ACC112 (cell line): ENCODE data around the gene LPIN3.

Experiments
- H2AFZ ChIP-seq: fragments of 200-600 bp; sonication (generic); one replicate; pipeline ENCODE4 v1.6.0; 2017; ENCODE audit warnings: antibody characterized with exemption, low read length; ENCODE audit not compliant: unreplicated experiment
- H3K27ac ChIP-seq: fragments of 200-600 bp; sonication (generic); 2 replicates; pipeline ENCODE4 v1.5.1; 2014; ENCODE audit warnings: low read depth, mild to moderate bottlenecking, antibody characterized with exemption, low read length, moderate library complexity
- H3K27me3 ChIP-seq: fragments of 200-600 bp; sonication (generic); 2 replicates; pipeline ENCODE4 v1.6.1; 2014; ENCODE audit warnings: mild to moderate bottlenecking, antibody characterized with exemption, low read length, moderate library complexity, mixed read lengths; ENCODE audit not compliant: insufficient read depth
- H3K36me3 ChIP-seq: fragments of 200-600 bp; sonication (generic); 2 replicates; pipeline ENCODE4 v1.6.1; 2016; ENCODE audit warnings: mild to moderate bottlenecking, antibody characterized with exemption, low read length, moderate library complexity, mixed read lengths; ENCODE audit not compliant: insufficient read depth
- H3K4me1 ChIP-seq: fragments of 200-600 bp; sonication (generic); one replicate; pipeline ENCODE4 v1.6.1; 2016; ENCODE audit warnings: low read length, mixed read lengths; ENCODE audit not compliant: insufficient read depth, unreplicated experiment, control insufficient read depth
- H3K4me3 ChIP-seq: fragments of 200-600 bp; sonication (generic); 2 replicates; pipeline ENCODE4 v1.5.1; 2014; ENCODE audit warnings: mild to moderate bottlenecking, low read depth, low read length
- H3K79me2 ChIP-seq: fragments of 200-600 bp; sonication (generic); one replicate; pipeline ENCODE4 v1.6.0; 2016; ENCODE audit warnings: low read length; ENCODE audit not compliant: control insufficient read depth, unreplicated experiment, insufficient read depth

The LPIN3 gene

GRCh38 chr20:41394931-41395666 lies 54.5 kb downstream of the LPIN3 start:
- H2AFZ ChIP-seq = no peak overlapping the region

GRCh38 chr20:41395667-41396664 lies 55.3 kb downstream of the LPIN3 start:
- Histone ChIP-seq H3K27ac (no peak overlapping the region), H3K27me3 (no peaks in the 10 kb centered on the region), H3K4me1 (no peaks in the 10 kb centered on the region), H2AFZ (no peak overlapping the region), H3K36me3 (no peaks in the 10 kb centered on the region), H3K79me2 (no peaks in the 10 kb centered on the region), H3K4me3 (no peak overlapping the region)

More at GRCh38 chr20:41394931-41395666, 54.5 kb downstream of the LPIN3 start:
- H3K27ac ChIP-seq = no peak overlapping the region
- H3K4me3 ChIP-seq = no peak overlapping the region
- H3K79me2 ChIP-seq = no peaks in the 10 kb centered on the region
- no peaks in the 10 kb centered on the region for H3K4me1 ChIP-seq
- H3K36me3 ChIP-seq = no peaks in the 10 kb centered on the region
- no peaks in the 10 kb centered on the region for H3K27me3 ChIP-seq

GRCh38 chr20:41398408-41398807 lies 57.8 kb downstream of the LPIN3 start:
- Histone ChIP-seq H3K4me1 (no peaks in the 10 kb centered on the region), H3K27ac (no peak overlapping the region)

GRCh38 chr20:41403604-41404003 lies 63.0 kb downstream of the LPIN3 start:
- Histone ChIP-seq H3K4me3 (no peak overlapping the region), H3K27me3 (no peaks in the 10 kb centered on the region), H3K79me2 (no peaks in the 10 kb centered on the region), H3K36me3 (no peaks in the 10 kb centered on the region), H3K4me1 (no peaks in the 10 kb centered on the region), H3K27ac (no peak overlapping the region), H2AFZ (no peak overlapping the region)

More at GRCh38 chr20:41398408-41398807, 57.8 kb downstream of the LPIN3 start:
- H3K36me3 ChIP-seq = no peaks in the 10 kb centered on the region
- H3K79me2 ChIP-seq = no peaks in the 10 kb centered on the region
- no peak overlapping the region for H2AFZ ChIP-seq
- H3K27me3 ChIP-seq = no peaks in the 10 kb centered on the region
- H3K4me3 ChIP-seq = no peak overlapping the region

- no peak overlapping the region for H3K27ac ChIP-seq
- H3K4me3 ChIP-seq = no peak overlapping the region
- H3K36me3 ChIP-seq = no peaks in the 10 kb centered on the region
- no peaks in the 10 kb centered on the region for H3K4me1 ChIP-seq
- no peak overlapping the region for H2AFZ ChIP-seq
- no peaks in the 10 kb centered on the region for H3K27me3 ChIP-seq
- no peaks in the 10 kb centered on the region for H3K79me2 ChIP-seq
These were observed 64.8 kb downstream of the LPIN3 start for GRCh38 chr20:41405436-41405835.

- Histone ChIP-seq H3K36me3 (no peaks in the 10 kb centered on the region), H3K79me2 (no peaks in the 10 kb centered on the region), H3K27ac (no peak overlapping the region), H3K4me1 (no peaks in the 10 kb centered on the region), H3K27me3 (no peaks in the 10 kb centered on the region), H2AFZ (no peak overlapping the region), H3K4me3 (no peak overlapping the region)
These were observed 65.7 kb downstream of the LPIN3 start for GRCh38 chr20:41406353-41406752.

- Histone ChIP-seq H3K27ac (no peak overlapping the region), H3K4me1 (no peaks in the 10 kb centered on the region), H3K79me2 (no peaks in the 10 kb centered on the region), H2AFZ (no peak overlapping the region), H3K4me3 (no peak overlapping the region), H3K27me3 (no peaks in the 10 kb centered on the region), H3K36me3 (no peaks in the 10 kb centered on the region)
These were observed 66.3 kb downstream of the LPIN3 start for GRCh38 chr20:41406896-41407444.

- Histone ChIP-seq H3K27ac (no peak overlapping the region), H3K79me2 (no peaks in the 10 kb centered on the region), H2AFZ (no peak overlapping the region), H3K36me3 (no peaks in the 10 kb centered on the region), H3K4me3 (no peak overlapping the region), H3K4me1 (no peaks in the 10 kb centered on the region), H3K27me3 (no peaks in the 10 kb centered on the region)
These were observed 67.0 kb downstream of the LPIN3 start for GRCh38 chr20:41407607-41408006.

GRCh38 chr20:41408156-41408794 lies 67.7 kb downstream of the LPIN3 start:
- Histone ChIP-seq H3K36me3 (no peaks in the 10 kb centered on the region), H3K79me2 (no peaks in the 10 kb centered on the region), H3K4me3 (no peak overlapping the region), H3K27me3 (no peaks in the 10 kb centered on the region), H2AFZ (no peak overlapping the region), H3K27ac (no peak overlapping the region), H3K4me1 (no peaks in the 10 kb centered on the region)

- H3K27ac ChIP-seq = no peak overlapping the region
- no peaks in the 10 kb centered on the region for H3K79me2 ChIP-seq
- H3K4me1 ChIP-seq = no peaks in the 10 kb centered on the region
- H3K27me3 ChIP-seq = no peaks in the 10 kb centered on the region
- H3K4me3 ChIP-seq = no peak overlapping the region
- no peaks in the 10 kb centered on the region for H3K36me3 ChIP-seq
- H2AFZ ChIP-seq = no peak overlapping the region
These were observed 68.4 kb downstream of the LPIN3 start for GRCh38 chr20:41408986-41409385.
